ENCODE measurements around the gene LMX1A.

- TF ChIP-seq, protein P1, sequence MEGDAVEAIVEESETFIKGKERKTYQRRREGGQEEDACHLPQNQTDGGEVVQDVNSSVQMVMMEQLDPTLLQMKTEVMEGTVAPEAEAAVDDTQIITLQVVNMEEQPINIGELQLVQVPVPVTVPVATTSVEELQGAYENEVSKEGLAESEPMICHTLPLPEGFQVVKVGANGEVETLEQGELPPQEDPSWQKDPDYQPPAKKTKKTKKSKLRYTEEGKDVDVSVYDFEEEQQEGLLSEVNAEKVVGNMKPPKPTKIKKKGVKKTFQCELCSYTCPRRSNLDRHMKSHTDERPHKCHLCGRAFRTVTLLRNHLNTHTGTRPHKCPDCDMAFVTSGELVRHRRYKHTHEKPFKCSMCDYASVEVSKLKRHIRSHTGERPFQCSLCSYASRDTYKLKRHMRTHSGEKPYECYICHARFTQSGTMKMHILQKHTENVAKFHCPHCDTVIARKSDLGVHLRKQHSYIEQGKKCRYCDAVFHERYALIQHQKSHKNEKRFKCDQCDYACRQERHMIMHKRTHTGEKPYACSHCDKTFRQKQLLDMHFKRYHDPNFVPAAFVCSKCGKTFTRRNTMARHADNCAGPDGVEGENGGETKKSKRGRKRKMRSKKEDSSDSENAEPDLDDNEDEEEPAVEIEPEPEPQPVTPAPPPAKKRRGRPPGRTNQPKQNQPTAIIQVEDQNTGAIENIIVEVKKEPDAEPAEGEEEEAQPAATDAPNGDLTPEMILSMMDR (IDR thresholded peaks at IDR 0.05): no peak
- no peak for TF ChIP-seq POLR2A (IDR thresholded peaks at IDR 0.05)
These were observed 114.6 kb downstream of the LMX1A start for GRCh38 chr1:165241952-165242351.

Measured in esophagus squamous epithelium (tissue), 4 donors.